Measurements from ENCODE around the gene PPP2R5D. TPM values are rescaled to one million over a fixed set of nuclear protein-coding genes. Genes with fewer than 3 reads are reported as not detected.

The PPP2R5D gene
- total and polyA plus RNA-seq, 2 of the 8 experiments (the other 6 are each of a cell fraction or from before 2014, with no cell fraction given): 52.1 to 55.7 TPM

- H3K79me2 ChIP-seq (ENCODE audit: control insufficient read depth in 1 of 2, insufficient read depth in 2 of 2, low read length in 2 of 2): peaks cover 0 to 28% of the 10 kb centered on the region in 2 experiments; a peak in 3 of 4 replicates
- no peaks in the 10 kb centered on the region for H3K9me3 ChIP-seq (ENCODE audit: insufficient read depth in 2 of 2, low read depth in 1 of 2, low read length in 1 of 2)
- no peak overlapping the region for H2BK120ac ChIP-seq (replicated peaks; ENCODE audit: low read depth, low read length)
- FAIRE-seq: no peak
- H3K36me3 ChIP-seq (ENCODE audit: control insufficient read depth in 2 of 4, insufficient read depth in 4 of 4, low read length in 3 of 4): peaks cover 40 to 69% (median 56%) of the 10 kb centered on the region in 4 experiments
- peaks cover 0 to 5% of the 10 kb centered on the region in 2 experiments for H4K20me1 ChIP-seq (replicated peaks in 1 of 2; ENCODE audit: control insufficient read depth in 1 of 2, insufficient read depth in 2 of 2, low read length in 2 of 2)
- no peak overlapping the region for H2BK5ac ChIP-seq (ENCODE audit: low read depth, low read length)
- TF ChIP-seq TAF7 (optimal IDR thresholded peaks at IDR 0.05; ENCODE audit: borderline replicate concordance, low read depth, low read length) (no peak), SIN3A (conservative IDR thresholded peaks at IDR 0.05 in 1 of 2, IDR thresholded peaks at IDR 0.05 in 1 of 2; ENCODE audit: low read depth in 1 of 2, low read length in 2 of 2) (no peak), EP300 (IDR thresholded peaks at IDR 0.05; ENCODE audit: borderline replicate concordance in 1 of 2, low read depth in 2 of 2, low read length in 2 of 2) (no peak), SAP30 (IDR thresholded peaks at IDR 0.05; ENCODE audit: insufficient read depth, insufficient replicate concordance, low read length) (no peak), CBX5 (IDR thresholded peaks at IDR 0.05; ENCODE audit: low read depth, low read length) (no peak), CTBP2 (IDR thresholded peaks at IDR 0.05; ENCODE audit: borderline replicate concordance, insufficient read depth, insufficient read length, low read length) (no peak), YY1 (IDR thresholded peaks at IDR 0.05; ENCODE audit: low read depth, low read length) (no peak), BRCA1 (IDR thresholded peaks at IDR 0.05; ENCODE audit: low read depth, low read length) (no peak), SP4 (IDR thresholded peaks at IDR 0.05; ENCODE audit: low read length) (no peak), GABPA (IDR thresholded peaks at IDR 0.05; ENCODE audit: borderline replicate concordance, insufficient read depth, low read length) (no peak), JUN (IDR thresholded peaks at IDR 0.05; ENCODE audit: low read depth, low read length) (no peak)
- H3K23ac ChIP-seq (ENCODE audit: insufficient read length): no peak overlapping the region
- no peak overlapping the region for H2BK15ac ChIP-seq (ENCODE audit: low read length)
- H3K27ac ChIP-seq (ENCODE audit: low read depth, low read length): no peak overlapping the region
- no peak overlapping the region for H4K91ac ChIP-seq (replicated peaks; ENCODE audit: insufficient read length, low read length)
- peaks cover 2% of the 10 kb centered on the region for H3K23me2 ChIP-seq (ENCODE audit: low read depth, low read length)
- H2BK12ac ChIP-seq (ENCODE audit: low read depth, low read length): no peak overlapping the region
- ChIA-PET CTCF (ENCODE audit: partially characterized antibody) (interaction anchor here (0.6 to 2.0 kb wide), 3 partner anchors 117 to 422 kb away, joined by 4 to 6 read pairs (median 4); no protein-coding TSS in a partner anchor), POLR2A (ENCODE audit: partially characterized antibody) (interaction anchor here (0.6 to 27.9 kb wide), 6 partner anchors 11 to 97 kb away, joined by 3 to 584 read pairs (median 8); partner anchors contain the start of genes CNPY3, CUL7, KLC4 and KLHDC3)
- no peaks in the 10 kb centered on the region for H3K4me1 ChIP-seq (replicated peaks in 1 of 4; ENCODE audit: control insufficient read depth in 3 of 4, insufficient read depth in 4 of 4, low read length in 3 of 4)
- no peak overlapping the region for H2BK20ac ChIP-seq (ENCODE audit: low read length)
- no peak overlapping the region for H3K4me3 ChIP-seq (ENCODE audit: extremely low read depth in 1 of 4, insufficient read depth in 2 of 4, low read depth in 3 of 4, low read length in 4 of 4)
- H3K4ac ChIP-seq (replicated peaks; ENCODE audit: insufficient read length, low read depth, low read length): no peak overlapping the region
- no peak overlapping the region for H2AK5ac ChIP-seq (ENCODE audit: low read depth, low read length)
- H3K9ac ChIP-seq (replicated peaks in 1 of 4; ENCODE audit: extremely low read depth in 1 of 4, low read depth in 3 of 4, low read length in 3 of 4): no peak overlapping the region
- H3K4me2 ChIP-seq (ENCODE audit: insufficient read depth in 1 of 2, low read depth in 2 of 2, low read length in 2 of 2): no peak overlapping the region
- H4K8ac ChIP-seq (ENCODE audit: extremely low read depth, insufficient read depth, low read length): no peak overlapping the region
- WGBS, 2 experiments (ENCODE audit: extremely low coverage in 1 of 2, insufficient coverage in 1 of 2, insufficient read length in 1 of 2, insufficient replicate concordance in 2 of 2, low coverage in 1 of 2, low lambda C conversion rate in 2 of 2, missing lambda C conversion rate in 1 of 2): 91% methylated on average over 5 of the region's 5 CpGs; no CpG with 5 or more reads in 1 of the 2 experiments
- no peaks in the 10 kb centered on the region for H3K27me3 ChIP-seq (replicated peaks in 1 of 4; ENCODE audit: control insufficient read depth in 3 of 4, extremely low read depth in 1 of 4, insufficient read depth in 3 of 4, low read length in 3 of 4)
- no peak overlapping the region for H4K5ac ChIP-seq (ENCODE audit: insufficient read length, low read depth, low read length)
- H3K79me1 ChIP-seq (ENCODE audit: low read depth, low read length): peaks cover 9% of the 10 kb centered on the region; the same call in 1 of the 2 replicates
- H3K56ac ChIP-seq (replicated peaks; ENCODE audit: insufficient read length, low read depth, low read length): no peak overlapping the region
- H3K18ac ChIP-seq (ENCODE audit: extremely low read depth, low read length): no peak overlapping the region
- no peak for DNase-seq (ENCODE audit: low read depth in 1 of 2, low spot score in 2 of 2)
- H2AFZ ChIP-seq (ENCODE audit: low read length): no peak overlapping the region
- H3K14ac ChIP-seq (ENCODE audit: insufficient read length): no peak overlapping the region
These were observed 42.0 kb downstream of the PPP2R5D start for GRCh38 chr6:43026365-43026764.

All from H1 (cell line).